Erythroblast (primary cell): ENCODE results near the gene SYK.

Source experiments
- DNase-seq, 2 experiments: peaks; one replicate each; lab custom pipeline; 2025; lab: John Stamatoyannopoulos, UW
- GATA1 ChIP-seq: IDR thresholded peaks from 2 replicates; pipeline ENCODE4 v1.6.1; 2011; ENCODE audit warnings: low read depth, mild to moderate bottlenecking, control low read depth, low read length, moderate library complexity
- POLR2A ChIP-seq: IDR thresholded peaks from 2 replicates; pipeline ENCODE4 v1.6.1; 2011; ENCODE audit warnings: mild to moderate bottlenecking, low read length

Gene SYK

GRCh38 chr9:90826326-90827020 lies 24.9 kb downstream of the SYK start:
- DNase-seq: no peak
- TF ChIP-seq GATA1 (no peak), POLR2A (no peak)

- TF ChIP-seq POLR2A (no peak), GATA1 (no peak)
- DNase-seq: no peak
These were observed 25.7 kb downstream of the SYK start for GRCh38 chr9:90827181-90827871.

DNA sequence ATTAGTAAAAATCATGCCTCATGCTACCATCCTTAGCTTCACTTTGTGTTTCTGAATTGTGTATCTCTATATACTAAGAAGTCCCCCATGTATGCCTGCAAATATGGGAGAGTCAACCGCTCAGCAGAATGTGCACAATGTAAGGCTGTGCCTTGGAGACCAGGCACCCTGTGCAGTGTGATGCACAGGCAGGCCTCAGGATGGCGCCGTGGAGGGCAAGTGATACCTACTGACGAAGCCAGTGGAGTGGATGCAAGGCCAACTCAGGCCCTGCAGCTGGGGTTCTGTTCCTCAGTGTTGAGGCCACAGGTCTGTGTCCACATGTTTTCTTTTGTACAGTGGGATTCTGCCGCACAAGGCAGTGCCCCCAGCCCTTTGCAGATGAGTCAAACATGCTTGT lies 28.4 kb downstream of the SYK start:
- no peak for TF ChIP-seq POLR2A
- TF ChIP-seq GATA1: no peak
- DNase-seq: no peak

GRCh38 chr9:90830977-90831376 lies 29.4 kb downstream of the SYK start:
- DNase-seq: no peak
- no peak for TF ChIP-seq GATA1
- TF ChIP-seq POLR2A: no peak

- no peak for TF ChIP-seq POLR2A
- DNase-seq: no peak
These were observed 30.6 kb downstream of the SYK start for GRCh38 chr9:90832261-90832660.

DNA sequence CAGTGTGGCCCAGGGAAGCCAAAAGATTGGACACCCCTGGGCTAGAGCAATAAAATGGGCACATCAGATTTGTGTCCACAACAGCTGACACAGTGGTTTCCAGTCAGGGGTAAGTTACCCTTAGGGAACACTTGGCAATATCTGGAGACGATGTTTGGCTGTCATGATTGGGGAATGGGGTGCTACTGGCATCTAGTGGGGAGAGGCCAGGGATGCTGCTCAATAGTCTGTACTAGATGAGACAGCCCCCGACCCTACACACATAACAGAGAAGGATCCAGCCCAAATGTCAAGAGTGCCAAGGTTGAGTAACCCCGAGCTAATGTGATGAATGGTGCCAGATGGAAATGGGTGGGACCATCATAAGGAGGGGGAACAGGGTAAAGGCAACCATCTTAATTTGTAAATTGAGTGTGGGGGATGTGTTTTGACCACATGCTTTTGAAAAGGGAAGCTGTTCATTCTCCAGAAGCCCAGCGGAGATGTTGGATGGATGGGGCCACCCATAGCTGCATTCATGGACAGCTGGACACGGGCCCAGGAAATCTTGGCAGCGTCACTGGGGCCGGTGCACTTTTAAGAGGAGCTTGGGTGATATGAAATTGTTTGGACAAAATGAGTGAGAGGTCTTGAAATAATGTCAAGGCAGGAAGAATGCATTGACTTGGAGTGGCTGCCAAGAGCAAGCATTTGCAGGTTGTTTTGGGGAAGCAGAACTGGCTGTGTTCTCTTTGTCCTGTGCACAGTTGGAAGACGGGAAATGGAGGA lies 33.4 kb downstream of the SYK start:
- TF ChIP-seq POLR2A: no peak
- no peak for TF ChIP-seq GATA1
- no peak for DNase-seq

GRCh38 chr9:90836411-90837080 lies 34.9 kb downstream of the SYK start:
- TF ChIP-seq POLR2A: no peak
- no peak for TF ChIP-seq GATA1
- no peak for DNase-seq

DNA sequence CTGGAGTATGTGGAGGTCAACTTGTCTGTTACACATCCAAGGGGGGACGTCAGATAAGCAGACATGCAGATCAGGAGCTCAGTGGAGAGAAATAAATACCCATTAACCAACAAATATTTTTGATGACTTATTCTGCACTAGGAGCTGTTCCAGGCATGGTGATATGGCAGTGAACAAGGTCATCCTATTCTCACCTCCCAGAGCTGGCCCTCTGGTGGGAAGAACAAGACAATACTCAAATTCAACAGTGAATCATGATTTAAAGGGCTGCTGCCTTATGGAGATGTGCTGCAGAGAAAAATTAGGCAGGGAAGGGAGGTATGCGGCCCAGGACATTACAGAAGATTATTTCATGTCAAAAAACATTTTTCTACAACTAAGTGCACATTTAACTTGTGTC lies 36.5 kb downstream of the SYK start:
- no peak for TF ChIP-seq POLR2A
- TF ChIP-seq GATA1: no peak
- DNase-seq: no peak

- no peak for TF ChIP-seq POLR2A
- no peak for TF ChIP-seq GATA1
- DNase-seq: no peak
These were observed 37.0 kb downstream of the SYK start for GRCh38 chr9:90838581-90839154.

- DNase-seq: no peak
- TF ChIP-seq POLR2A (no peak), GATA1 (no peak)
These were observed 37.6 kb downstream of the SYK start for GRCh38 chr9:90839183-90839728.

- no peak for TF ChIP-seq POLR2A
- no peak for DNase-seq
These were observed 39.1 kb downstream of the SYK start for GRCh38 chr9:90840696-90841095.

- DNase-seq: peak in 1 of 2 experiments; percentile 23
- no peak for TF ChIP-seq POLR2A
- TF ChIP-seq GATA1: no peak
These were observed 39.6 kb downstream of the SYK start for GRCh38 chr9:90841213-90841612.

DNA sequence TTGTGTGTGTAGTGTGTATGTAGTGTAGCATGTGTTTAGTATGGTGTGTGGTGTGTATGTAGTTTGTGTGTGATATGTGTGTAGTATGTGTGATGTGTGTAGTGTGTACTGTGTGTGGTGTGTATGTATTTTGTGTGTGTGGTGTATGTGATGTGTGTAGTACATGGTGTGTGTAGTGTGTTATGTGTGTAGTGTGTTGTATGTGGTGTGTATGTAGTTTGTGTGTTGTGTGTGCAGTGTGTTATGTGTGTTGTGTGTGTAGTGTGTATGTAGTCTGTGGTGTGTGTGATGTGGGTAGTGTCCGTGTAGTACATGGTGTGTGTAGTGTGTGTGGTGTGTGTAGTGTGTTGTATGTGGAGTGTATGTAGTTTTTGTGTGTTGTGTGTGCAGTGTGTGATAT lies 40.0 kb downstream of the SYK start:
- TF ChIP-seq POLR2A: no peak
- TF ChIP-seq GATA1: no peak
- peak; percentile 23 to 39 for DNase-seq
